Measurements from ENCODE around the gene PAK3. TPM values are rescaled to one million over a fixed set of nuclear protein-coding genes. Genes with fewer than 3 reads are reported as not detected.

Gene PAK3
- total RNA-seq, 2 donors from 2014 or later, result 0.16 to 0.85 TPM

DNA sequence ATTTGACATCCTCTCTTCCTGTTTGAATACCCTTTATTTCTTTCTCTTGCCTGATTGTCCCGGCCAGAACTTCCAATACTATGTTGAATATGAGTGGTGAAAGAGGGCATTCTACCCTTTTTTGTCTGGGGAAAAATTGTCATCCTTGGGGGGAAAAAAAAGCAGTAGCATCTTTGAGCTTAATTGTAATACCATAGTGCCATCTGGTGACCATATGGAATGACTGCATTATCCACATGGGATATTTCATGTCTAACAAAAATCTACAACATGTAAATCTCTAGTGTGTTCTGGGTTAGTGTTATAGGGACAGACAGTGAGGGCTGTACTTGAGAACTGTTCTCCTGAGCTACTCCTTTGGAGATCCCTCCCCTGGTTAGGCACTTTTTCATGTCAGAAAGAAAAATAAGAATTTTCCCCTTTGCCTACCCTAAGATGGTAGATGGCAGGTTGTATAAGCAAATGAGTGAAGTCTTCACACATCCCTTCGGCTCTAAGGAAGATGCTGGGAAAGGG, 148.3 kb downstream of the PAK3 start:
- H3K27me3 ChIP-seq, result no peaks in the 10 kb centered on the region
- TF ChIP-seq, protein P1, sequence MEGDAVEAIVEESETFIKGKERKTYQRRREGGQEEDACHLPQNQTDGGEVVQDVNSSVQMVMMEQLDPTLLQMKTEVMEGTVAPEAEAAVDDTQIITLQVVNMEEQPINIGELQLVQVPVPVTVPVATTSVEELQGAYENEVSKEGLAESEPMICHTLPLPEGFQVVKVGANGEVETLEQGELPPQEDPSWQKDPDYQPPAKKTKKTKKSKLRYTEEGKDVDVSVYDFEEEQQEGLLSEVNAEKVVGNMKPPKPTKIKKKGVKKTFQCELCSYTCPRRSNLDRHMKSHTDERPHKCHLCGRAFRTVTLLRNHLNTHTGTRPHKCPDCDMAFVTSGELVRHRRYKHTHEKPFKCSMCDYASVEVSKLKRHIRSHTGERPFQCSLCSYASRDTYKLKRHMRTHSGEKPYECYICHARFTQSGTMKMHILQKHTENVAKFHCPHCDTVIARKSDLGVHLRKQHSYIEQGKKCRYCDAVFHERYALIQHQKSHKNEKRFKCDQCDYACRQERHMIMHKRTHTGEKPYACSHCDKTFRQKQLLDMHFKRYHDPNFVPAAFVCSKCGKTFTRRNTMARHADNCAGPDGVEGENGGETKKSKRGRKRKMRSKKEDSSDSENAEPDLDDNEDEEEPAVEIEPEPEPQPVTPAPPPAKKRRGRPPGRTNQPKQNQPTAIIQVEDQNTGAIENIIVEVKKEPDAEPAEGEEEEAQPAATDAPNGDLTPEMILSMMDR (IDR thresholded peaks at IDR 0.05), result peak in 1 of 2 donors; percentile 56
- H3K9me3 ChIP-seq, result peaks cover 0 to 5% of the 10 kb centered on the region in 2 donors
- no peak for DNase-seq (ENCODE audit: low spot score)
- no peak overlapping the region for H3K4me3 ChIP-seq
- H3K4me1 ChIP-seq, result no peaks in the 10 kb centered on the region
- no peak overlapping the region for H3K27ac ChIP-seq
- H3K36me3 ChIP-seq, result no peaks in the 10 kb centered on the region

DNA sequence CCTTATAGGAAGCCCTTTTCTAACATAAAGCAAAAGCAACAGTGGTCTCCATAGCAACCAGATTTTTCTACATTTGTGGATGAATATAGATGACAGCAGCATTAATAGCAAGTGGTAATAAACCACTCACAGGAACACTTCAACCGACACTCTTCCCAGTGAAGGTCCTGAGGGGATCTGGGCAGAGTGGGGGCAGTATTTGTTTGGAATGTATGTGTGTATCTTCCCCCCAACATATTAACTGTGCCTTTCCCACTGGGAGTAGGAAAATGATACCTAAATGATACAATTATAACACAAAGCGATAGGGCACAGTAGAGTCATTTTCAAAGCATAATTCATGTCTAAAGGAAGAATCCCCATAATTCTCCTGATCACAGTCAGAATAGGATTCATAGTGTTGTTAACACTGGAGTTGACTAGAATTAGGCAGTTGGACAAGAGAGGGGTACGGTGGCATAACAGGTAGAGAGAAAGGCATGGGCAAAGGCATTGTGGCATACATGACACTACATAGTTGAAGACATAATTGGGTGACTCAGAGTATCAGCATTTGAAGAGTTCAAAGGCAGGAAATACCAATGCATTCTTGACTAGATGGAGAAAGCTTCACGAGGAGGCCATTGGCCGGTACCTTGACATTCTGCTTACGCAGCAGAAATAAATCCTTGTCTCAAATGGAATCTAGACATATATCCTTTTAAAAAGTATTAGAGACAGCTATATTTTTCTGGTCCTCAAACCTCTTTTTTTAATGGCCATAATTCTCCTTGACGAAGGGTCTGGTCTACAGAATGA, 159.1 kb downstream of the PAK3 start:
- no peaks in the 10 kb centered on the region for H3K27me3 ChIP-seq
- DNase-seq (ENCODE audit: low spot score), result no peak
- no peaks in the 10 kb centered on the region for H3K9me3 ChIP-seq
- TF ChIP-seq, protein P1 (IDR thresholded peaks at IDR 0.05), result no peak
- H3K27ac ChIP-seq, result no peak overlapping the region
- no peak overlapping the region for H3K4me3 ChIP-seq
- no peaks in the 10 kb centered on the region for H3K36me3 ChIP-seq
- H3K4me1 ChIP-seq, result no peaks in the 10 kb centered on the region

DNA sequence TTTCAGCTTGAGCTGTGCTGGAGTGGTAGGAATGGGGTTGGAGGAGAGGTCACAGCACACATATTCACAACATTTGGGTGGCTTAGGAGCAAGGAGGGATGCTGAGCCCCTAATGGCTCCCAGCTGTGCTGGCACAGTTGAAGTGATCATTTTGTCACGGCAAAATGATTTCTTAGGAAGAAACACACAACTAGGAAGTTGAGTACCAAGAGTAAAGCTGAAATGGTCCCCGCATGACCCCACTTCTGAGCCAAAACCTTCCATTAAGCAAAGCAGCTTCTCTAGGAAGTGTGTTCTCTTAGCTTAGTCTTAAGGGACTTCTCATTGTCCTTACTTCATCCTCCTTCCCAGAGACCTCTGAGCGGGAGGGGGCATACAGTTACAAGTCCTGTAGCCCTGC, 161.7 kb downstream of the PAK3 start:
- TF ChIP-seq, protein P1 (IDR thresholded peaks at IDR 0.05), result no peak
- H3K9me3 ChIP-seq, result no peaks in the 10 kb centered on the region
- no peak overlapping the region for H3K27ac ChIP-seq
- no peak overlapping the region for H3K4me3 ChIP-seq
- DNase-seq (ENCODE audit: low spot score), result no peak
- H3K27me3 ChIP-seq, result no peaks in the 10 kb centered on the region
- no peaks in the 10 kb centered on the region for H3K4me1 ChIP-seq
- no peaks in the 10 kb centered on the region for H3K36me3 ChIP-seq

DNA sequence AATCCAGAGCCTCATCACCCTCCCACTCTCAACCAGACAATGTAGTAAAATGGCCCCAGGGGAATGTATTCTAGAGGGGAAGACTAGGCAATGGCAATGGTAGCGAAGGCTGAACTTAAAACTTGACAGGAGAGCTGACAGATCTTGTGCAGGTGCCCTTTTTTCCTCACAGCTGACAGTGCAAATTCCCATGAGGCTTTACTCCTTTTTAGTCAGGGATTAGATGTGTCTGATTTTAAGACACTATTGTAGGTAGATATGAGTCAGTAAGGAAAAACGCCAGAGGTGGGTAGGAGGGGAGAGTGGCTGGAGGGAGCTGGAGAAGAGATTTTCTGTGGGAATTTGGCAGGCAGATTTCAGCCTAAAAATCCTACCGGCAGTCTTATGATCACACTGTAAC, 163.6 kb downstream of the PAK3 start:
- H3K9me3 ChIP-seq, result no peaks in the 10 kb centered on the region
- H3K27me3 ChIP-seq, result no peaks in the 10 kb centered on the region
- TF ChIP-seq, protein P1 (IDR thresholded peaks at IDR 0.05), result no peak
- no peak for DNase-seq (ENCODE audit: low spot score)
- H3K4me3 ChIP-seq, result no peak overlapping the region
- no peaks in the 10 kb centered on the region for H3K36me3 ChIP-seq
- H3K4me1 ChIP-seq, result no peaks in the 10 kb centered on the region
- H3K27ac ChIP-seq, result no peak overlapping the region

DNA sequence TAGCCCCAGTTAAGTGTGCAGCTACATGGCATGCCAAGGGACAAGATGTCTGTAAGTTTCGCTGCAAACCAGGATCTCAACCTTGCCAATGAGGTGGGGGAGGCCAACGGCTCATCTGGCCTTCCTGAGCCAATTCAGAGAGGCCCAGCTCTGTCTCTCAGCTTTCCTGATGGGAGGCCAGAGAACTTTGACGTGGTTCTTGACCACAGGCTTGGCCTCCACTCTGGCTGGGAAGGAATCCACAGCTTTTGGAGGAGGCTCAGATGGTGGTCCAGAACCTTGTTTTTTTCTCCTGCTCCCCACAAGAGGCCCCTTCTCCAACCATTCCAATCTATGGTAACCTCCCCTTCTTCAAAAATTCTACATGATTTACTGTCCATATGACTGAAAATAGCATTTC, 164.5 kb downstream of the PAK3 start:
- Histone ChIP-seq H3K27ac (no peak overlapping the region), H3K27me3 (no peaks in the 10 kb centered on the region), H3K4me3 (no peak overlapping the region), H3K36me3 (no peaks in the 10 kb centered on the region), H3K4me1 (no peaks in the 10 kb centered on the region), H3K9me3 (no peaks in the 10 kb centered on the region)
- TF ChIP-seq, protein P1 (IDR thresholded peaks at IDR 0.05), result no peak
- DNase-seq (ENCODE audit: low spot score), result no peak

Measured in right atrium auricular region (tissue), 2 donors.